Loucy (cell line): ENCODE results near the gene HSF2BP.
"Not testable (repeated sequence)": the region's sequence is repeated elsewhere in the genome, so short reads cannot be mapped to it uniquely, and the experiment has no call there.

ENCODE experiments used
- H2AFZ ChIP-seq: fragments of 200-600 bp; sonication (generic); 2 replicates; pipeline ENCODE4 v1.6.0; 2016; ENCODE audit warnings: antibody characterized with exemption, mild to moderate bottlenecking, low read length, moderate library complexity
- H3F3A ChIP-seq: fragments of 200-600 bp; 2 replicates; pipeline ENCODE4 v1.6.0; 2016; ENCODE audit warnings: antibody characterized with exemption, low read depth, mild to moderate bottlenecking
- H3K27me3 ChIP-seq: fragments of 200-600 bp; sonication (generic); 2 replicates; pipeline ENCODE4 v1.6.1; 2014; ENCODE audit warnings: low read length, mild to moderate bottlenecking; ENCODE audit not compliant: insufficient read depth, poor library complexity, severe bottlenecking
- H3K36me3 ChIP-seq: fragments of 200-600 bp; sonication (generic); 2 replicates; pipeline ENCODE4 v1.6.1; 2016; ENCODE audit warnings: low read length; ENCODE audit not compliant: insufficient read depth
- H3K4me1 ChIP-seq: fragments of 200-600 bp; sonication (generic); 2 replicates; pipeline ENCODE4 v1.5.1; 2014; ENCODE audit warnings: low read length, mild to moderate bottlenecking; ENCODE audit not compliant: insufficient read depth, poor library complexity, severe bottlenecking
- H3K4me2 ChIP-seq: fragments of 200-600 bp; sonication (generic); 2 replicates; pipeline ENCODE4 v1.6.0; 2014; ENCODE audit warnings: antibody characterized with exemption, low read length, low read depth, mild to moderate bottlenecking; ENCODE audit not compliant: poor library complexity, severe bottlenecking
- H3K4me3 ChIP-seq: fragments of 200-600 bp; sonication (generic); 2 replicates; pipeline ENCODE4 v1.5.1; 2014; ENCODE audit warnings: low read length, mild to moderate bottlenecking, mixed read lengths; ENCODE audit not compliant: poor library complexity, severe bottlenecking
- H3K79me2 ChIP-seq: fragments of 200-600 bp; sonication (generic); 2 replicates; pipeline ENCODE4 v1.6.1; 2014; ENCODE audit warnings: low read length; ENCODE audit not compliant: insufficient read depth
- H3K9ac ChIP-seq: fragments of 200-600 bp; sonication (generic); 2 replicates; pipeline ENCODE4 v1.6.0; 2014; ENCODE audit warnings: mild to moderate bottlenecking, low read depth, low read length, moderate library complexity; ENCODE audit not compliant: poor library complexity, severe bottlenecking
- H3K9me2 ChIP-seq: fragments of 200-600 bp; sonication (generic); replicated peaks from 2 replicates; pipeline ENCODE4 v1.6.1; 2016; ENCODE audit warnings: low read depth, low read length, mixed read lengths
- H3K9me3 ChIP-seq: fragments of 200-600 bp; sonication (generic); 2 replicates; pipeline ENCODE4 v1.6.1; 2014; ENCODE audit warnings: mild to moderate bottlenecking, antibody characterized with exemption, low read length, low read depth; ENCODE audit not compliant: insufficient read depth
- H4K20me1 ChIP-seq: fragments of 200-600 bp; sonication (generic); 2 replicates; pipeline ENCODE4 v1.6.0; 2014; ENCODE audit warnings: antibody characterized with exemption, low read length, mild to moderate bottlenecking; ENCODE audit not compliant: insufficient read depth, poor library complexity, severe bottlenecking
- CTCF ChIP-seq: fragments of 200-600 bp; sonication (generic); conservative IDR thresholded peaks from 2 replicates; pipeline ENCODE4 v1.5.1; 2014; ENCODE audit warnings: mild to moderate bottlenecking, antibody characterized with exemption, low read length
- EZH2phosphoT487 ChIP-seq: fragments of 200-600 bp; IDR thresholded peaks from 2 replicates; pipeline ENCODE4 v1.6.1; 2018; ENCODE audit warnings: antibody characterized with exemption, mild to moderate bottlenecking, moderate library complexity, borderline replicate concordance

Gene HSF2BP

GRCh38 chr21:43654806-43655489 lies 4.3 kb downstream of the HSF2BP start:
- Histone ChIP-seq H3K36me3 (no peaks in the 10 kb centered on the region), H3K27me3 (no peaks in the 10 kb centered on the region), H3K9me3 (no peaks in the 10 kb centered on the region), H3K9ac (no peak overlapping the region), H3K79me2 (peaks cover 16% of the 10 kb centered on the region), H3K9me2 (no peaks in the 10 kb centered on the region), H2AFZ (no peak overlapping the region), H3F3A (no peaks in the 10 kb centered on the region; the same call in 1 of the 2 replicates), H3K4me1 (peaks cover 21% of the 10 kb centered on the region), H4K20me1 (no peaks in the 10 kb centered on the region), H3K4me2 (no peak overlapping the region), H3K4me3 (no peak overlapping the region)
- no peak for TF ChIP-seq CTCF

- Histone ChIP-seq H3K36me3 (no peaks in the 10 kb centered on the region), H3K9ac (no peak overlapping the region), H3K9me2 (no peaks in the 10 kb centered on the region), H3F3A (no peaks in the 10 kb centered on the region; the same call in 1 of the 2 replicates), H3K27me3 (no peaks in the 10 kb centered on the region), H3K4me1 (peaks cover 15% of the 10 kb centered on the region), H4K20me1 (no peaks in the 10 kb centered on the region), H2AFZ (no peak overlapping the region), H3K79me2 (peaks cover 5% of the 10 kb centered on the region; the same call in 1 of the 2 replicates), H3K9me3 (no peaks in the 10 kb centered on the region), H3K4me3 (no peak overlapping the region), H3K4me2 (no peak overlapping the region)
- TF ChIP-seq EZH2phosphoT487: no peak
- TF ChIP-seq CTCF: no peak
Observed at GRCh38 chr21:43653626-43654025, 5.7 kb downstream of the HSF2BP start.

- Histone ChIP-seq H3K36me3 (no peaks in the 10 kb centered on the region), H4K20me1 (no peaks in the 10 kb centered on the region), H2AFZ (no peak overlapping the region), H3K9me3 (no peaks in the 10 kb centered on the region), H3F3A (no peaks in the 10 kb centered on the region; the same call in 1 of the 2 replicates), H3K9ac (no peak overlapping the region), H3K4me3 (no peak overlapping the region), H3K4me1 (peaks cover 5% of the 10 kb centered on the region), H3K79me2 (no peaks in the 10 kb centered on the region), H3K9me2 (no peaks in the 10 kb centered on the region), H3K27me3 (no peaks in the 10 kb centered on the region), H3K4me2 (no peak overlapping the region)
- TF ChIP-seq CTCF (no peak), EZH2phosphoT487 (no peak)
Observed at GRCh38 chr21:43652616-43653015, 6.7 kb downstream of the HSF2BP start.

- not testable (repeated sequence) for H4K20me1 ChIP-seq, H3K4me2 ChIP-seq, H3K4me1 ChIP-seq, H3K27me3 ChIP-seq, H3K4me3 ChIP-seq, H3K79me2 ChIP-seq, H3K9me2 ChIP-seq, H3F3A ChIP-seq, H2AFZ ChIP-seq, H3K36me3 ChIP-seq, H3K9ac ChIP-seq, H3K9me3 ChIP-seq
Observed at GRCh38 chr21:43651926-43652325, 7.4 kb downstream of the HSF2BP start.
